Stimulated activated CD4-positive, alpha-beta T cell treated with anti-CD3 and anti-CD28 coated beads, Interleukin-1b, Interleukin-23, amount 100 ng/mL, for 4 hours (primary cell): ENCODE results near the gene ATP2B2.

ENCODE experiments used
- DNase-seq, 2 donors: peaks; one replicate each; pipeline ENCODE4 v3.0.0-alpha.2; 2020; ENCODE audit warnings: low read depth in 2 of 2

The ATP2B2 gene

DNA sequence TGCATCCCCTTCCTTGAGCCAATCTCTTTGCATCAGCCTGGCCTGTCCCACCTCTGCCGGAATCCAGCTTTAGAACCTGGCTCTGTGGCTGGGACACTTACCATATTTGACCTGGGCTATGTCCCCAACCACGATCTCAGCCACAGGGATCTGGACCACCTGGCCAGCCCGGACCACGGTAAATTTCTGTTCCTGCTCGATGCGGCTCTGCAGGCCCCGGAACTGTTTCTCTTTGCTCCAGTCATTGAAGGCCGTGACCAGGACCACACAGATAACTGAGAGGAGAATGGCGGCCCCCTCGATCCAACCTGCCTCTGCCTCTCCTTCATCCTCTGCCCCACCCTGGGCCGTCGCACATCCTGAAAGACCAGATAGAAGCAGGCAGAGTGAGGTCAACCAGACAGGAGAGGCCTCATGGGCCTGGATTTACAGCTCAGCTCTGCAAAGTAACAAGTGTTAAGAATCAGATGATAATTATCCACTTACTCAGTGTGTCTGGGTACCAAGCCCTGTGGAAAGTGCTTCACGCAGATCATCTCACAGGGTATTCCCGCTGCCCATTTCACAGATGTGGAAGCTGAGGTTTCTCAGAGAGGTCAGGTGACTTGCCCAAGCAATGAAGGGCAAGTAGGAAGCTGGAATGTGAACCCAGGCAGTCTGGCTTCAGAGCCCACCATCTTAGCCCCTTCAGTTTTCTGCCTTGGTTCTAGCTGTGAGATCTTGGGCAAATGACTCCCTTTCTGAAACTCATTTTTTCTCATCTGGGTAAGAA lies 103.2 kb downstream of the ATP2B2 start:
- no peak for DNase-seq

DNA sequence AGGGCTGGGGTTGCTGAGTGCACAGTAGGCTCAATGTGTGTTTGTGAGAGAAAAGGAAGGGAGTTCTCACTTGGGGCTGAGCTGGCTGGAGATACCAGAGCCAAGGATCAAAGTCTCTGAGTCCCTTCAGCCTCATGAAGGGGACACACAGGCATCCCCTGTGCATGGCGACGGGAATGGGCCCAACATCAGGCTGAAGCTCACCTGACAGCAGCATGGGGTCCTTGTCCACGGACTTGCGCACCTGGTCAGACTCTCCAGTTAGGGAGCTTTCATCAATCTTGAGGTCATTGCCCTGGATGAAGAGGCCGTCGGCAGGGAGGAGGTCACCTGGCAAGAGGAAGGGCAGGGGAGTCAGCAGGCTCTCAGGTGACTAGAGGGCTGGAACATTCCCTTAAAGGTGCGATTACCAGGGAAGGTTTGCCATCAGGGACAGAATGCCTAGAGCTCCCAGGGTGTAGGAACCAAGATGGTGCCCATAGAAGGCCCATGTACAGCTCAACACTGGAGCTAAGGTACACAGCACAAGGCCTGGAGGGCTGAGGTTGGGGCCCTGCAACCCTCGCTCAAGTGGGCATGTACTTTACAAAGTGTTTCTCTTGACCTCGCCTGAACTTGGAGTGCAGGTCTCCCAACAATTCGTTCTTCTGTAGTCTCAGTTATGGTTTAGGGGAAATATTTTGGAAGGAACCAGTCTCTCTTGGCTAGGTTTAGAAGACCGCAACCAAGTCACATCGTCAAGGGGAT lies 104.5 kb downstream of the ATP2B2 start:
- DNase-seq = no peak

DNA sequence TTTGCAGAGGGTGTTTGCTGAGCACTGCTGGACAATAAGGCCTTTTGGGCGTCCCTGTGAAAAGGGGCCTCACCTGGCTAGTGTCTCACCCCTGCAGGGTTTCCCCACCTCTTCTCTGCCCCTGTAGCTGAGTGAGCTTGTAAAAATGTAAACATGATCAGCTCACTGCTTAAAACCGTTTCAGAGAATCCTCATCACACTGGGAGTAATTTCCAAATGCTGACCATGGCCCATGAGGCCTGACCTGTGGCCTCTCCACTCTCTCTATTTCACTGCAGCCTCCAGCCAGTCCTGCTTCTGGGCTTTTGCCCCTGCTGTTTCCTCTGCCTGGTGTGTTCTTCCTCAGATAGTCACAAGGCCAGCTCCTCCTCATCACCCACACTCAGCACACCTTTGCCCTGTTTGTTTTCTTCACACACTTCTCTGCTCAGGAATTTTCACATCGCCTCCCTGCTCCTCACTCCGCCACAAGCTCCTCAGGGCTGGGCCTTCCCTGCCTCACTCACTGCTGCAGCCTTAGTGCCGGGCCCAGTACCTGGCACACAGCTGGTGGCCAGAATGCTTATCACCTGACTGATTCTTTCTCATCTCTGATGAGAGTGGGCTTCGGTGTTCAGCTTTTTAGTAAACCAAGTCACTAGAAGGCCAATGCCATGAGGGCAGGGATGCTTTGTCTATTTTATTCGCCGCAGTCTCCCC lies 105.2 kb downstream of the ATP2B2 start:
- no peak for DNase-seq

DNA sequence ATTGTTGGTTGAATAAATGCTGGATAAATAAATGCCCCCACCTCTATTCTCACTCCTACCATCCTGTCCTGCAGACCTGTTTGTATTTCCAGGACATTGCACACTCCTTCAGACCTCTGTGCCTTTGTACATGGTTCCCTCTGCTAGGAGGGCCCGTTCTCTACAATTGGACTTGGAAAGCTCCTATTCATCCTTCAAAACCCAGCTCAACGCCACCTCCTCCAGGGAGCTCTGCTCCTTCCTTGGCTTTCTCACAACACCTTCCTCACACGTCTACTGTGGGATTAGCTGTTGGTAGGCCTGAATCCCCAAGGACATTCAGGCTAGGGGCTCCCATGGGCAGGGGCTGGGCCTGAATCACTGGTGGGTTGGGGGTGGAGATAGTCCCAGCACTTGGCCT lies 105.8 kb downstream of the ATP2B2 start:
- no peak for DNase-seq

DNA sequence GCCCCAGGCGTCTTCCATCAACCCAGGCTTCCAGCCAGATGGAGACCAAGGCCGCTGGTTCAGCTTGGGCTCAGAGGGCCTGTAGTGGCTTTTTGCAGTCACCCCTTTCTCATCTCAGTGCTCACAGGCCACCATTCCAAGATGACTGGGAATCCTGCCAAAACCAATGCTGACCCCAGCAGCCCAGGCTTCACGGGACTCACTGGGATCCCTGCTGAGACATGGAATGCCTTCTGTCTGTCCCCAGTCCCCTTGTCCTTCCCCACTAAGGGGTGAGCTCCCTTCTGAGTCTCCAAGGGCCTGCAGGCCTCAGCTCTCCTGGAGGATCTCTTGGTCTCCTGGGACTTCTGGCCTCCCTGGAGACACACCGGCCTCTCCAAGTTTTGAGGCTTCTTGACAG lies 107.0 kb downstream of the ATP2B2 start:
- DNase-seq = no peak

DNA sequence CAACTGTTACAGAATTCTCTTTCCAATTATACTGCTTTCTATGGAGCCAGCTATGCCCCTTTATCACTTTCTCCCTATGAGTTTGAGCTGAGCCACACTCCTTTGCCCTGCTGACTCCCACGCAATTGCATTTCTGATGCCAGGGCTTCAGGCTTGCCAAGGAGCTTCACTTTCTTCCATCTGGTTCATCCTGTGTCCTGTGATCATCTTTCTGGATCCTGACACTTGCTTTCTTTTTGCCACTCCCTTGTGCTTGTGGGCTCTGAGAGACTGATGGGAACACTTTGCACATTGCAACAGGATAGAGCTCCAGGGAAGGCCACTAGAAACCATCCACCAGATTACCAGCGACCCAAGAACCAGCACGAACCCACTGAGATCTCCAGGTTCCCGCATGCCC lies 107.5 kb downstream of the ATP2B2 start:
- DNase-seq = no peak

DNA sequence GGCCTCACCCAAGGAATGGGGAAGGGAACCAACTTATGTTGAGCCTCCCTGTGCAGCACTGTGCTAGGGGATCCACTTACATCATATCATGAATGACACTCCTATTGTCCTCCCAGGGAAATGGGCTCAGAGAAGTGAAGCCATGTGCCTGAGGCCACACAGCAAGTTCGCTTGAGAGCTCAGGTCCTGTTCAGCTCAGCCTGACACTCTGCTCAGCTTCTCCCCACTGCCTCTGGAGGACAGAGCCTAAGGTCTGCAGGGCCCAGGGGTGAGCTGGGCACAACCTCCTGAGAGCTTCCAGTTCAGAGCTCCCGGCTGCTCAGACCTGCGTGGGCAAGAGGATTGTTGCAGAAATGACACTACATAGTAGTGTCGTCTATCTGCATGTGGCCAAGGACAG lies 108.5 kb downstream of the ATP2B2 start:
- DNase-seq = no peak

DNA sequence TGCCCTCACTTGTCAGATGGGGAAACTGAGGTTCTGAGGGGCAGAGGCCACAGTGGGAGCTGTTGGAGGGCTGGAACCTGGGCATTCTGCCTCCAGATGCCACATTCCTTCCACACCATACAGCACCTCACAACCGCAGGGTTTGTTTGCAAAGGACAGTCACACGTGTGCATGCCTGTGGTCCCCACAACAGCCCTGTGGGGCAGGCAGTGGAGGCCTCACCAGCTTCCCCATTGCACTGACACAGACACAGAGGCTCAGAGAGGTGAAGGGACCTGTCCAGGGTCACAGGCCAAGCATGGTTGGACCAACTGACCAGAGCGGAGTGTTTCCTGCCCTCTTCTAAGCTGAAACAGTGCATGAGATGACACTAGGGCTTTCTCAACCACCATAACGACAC lies 109.3 kb downstream of the ATP2B2 start:
- no peak for DNase-seq

DNA sequence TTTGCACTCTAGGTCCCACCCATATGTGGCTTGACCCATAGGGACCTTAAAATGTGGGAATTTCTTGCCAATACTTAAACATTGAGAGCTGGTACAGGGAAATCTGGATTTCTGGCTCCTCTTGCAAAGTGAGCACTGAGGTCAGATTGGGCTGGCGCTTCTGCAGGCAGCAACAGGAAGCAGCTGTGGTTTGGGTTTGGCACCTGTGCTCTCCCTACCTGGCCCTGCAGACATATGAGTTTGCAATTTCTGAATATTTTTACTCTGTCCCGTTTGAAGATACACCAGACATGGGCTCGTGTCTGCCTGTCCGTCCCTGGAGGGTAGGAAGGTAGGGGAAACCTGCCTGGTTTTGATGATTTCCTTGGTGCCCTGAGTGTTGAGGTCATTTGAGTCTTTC lies 109.7 kb downstream of the ATP2B2 start:
- peak in 1 of 2 donors; percentile 18 for DNase-seq

DNA sequence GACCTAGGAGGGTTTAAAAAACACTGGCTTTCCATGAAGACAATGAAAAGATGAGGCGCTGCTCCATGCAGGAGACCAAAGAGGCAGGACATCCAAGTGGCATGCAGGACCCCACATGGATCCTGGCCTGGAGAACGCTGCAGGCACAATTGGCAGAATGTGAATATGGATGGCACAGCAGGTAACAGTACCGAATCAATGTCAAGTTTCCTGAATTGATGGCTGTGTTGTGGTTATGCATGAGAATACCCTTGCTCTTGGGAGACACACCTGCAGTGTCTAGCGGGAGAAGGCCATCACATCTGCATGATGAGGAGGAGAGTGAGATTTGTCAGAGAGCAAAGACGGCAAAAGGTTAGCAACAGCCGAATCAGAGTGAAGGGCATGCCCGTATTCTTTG lies 110.2 kb downstream of the ATP2B2 start:
- DNase-seq = no peak

DNA sequence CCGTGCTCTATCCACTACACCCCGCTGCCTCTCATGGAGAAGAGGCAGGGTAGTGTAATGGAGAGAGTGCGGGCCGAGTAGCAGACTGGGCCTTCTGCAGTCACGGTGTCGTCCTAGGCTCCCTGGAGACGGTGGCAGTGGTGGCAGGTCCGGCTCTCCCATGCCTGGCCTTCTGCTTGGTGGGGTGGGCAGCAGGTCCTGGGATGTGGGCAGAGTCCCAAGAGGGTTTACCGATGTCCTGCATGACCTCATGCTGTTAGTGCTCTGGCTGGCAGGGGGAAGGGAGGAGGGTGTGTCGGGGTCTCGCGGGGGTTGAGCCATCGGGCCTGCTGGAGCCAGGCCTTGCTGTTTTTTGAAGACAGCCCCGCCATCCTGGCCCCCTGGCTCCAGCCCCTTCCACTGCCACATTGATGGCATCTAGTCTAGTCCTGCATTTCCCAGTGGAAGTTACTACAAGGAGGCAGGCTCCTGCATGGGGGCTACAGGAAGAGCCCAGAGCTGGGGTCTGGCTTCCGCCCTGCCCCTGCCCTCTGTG lies 110.8 kb downstream of the ATP2B2 start:
- DNase-seq = no peak

DNA sequence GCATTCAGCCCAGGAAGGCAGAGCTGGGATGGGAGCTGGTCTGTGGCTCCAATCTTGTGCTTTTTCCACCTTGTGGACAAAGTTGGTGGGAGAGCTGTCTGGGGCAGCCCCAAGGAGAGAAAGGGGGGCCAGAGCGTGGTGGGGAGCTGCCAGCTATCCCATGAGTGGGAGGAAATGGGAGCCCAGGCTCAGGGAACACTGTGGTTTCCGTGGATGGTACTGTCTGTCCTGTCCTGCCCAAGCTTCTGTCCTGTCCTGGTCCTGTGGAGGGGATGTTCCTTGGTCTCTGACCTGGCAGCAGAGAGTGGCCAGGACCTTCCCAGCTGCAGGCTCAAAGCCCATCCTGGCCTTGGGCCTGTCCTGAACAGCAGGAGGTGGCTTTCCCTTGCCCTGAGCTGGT lies 111.9 kb downstream of the ATP2B2 start:
- no peak for DNase-seq

DNA sequence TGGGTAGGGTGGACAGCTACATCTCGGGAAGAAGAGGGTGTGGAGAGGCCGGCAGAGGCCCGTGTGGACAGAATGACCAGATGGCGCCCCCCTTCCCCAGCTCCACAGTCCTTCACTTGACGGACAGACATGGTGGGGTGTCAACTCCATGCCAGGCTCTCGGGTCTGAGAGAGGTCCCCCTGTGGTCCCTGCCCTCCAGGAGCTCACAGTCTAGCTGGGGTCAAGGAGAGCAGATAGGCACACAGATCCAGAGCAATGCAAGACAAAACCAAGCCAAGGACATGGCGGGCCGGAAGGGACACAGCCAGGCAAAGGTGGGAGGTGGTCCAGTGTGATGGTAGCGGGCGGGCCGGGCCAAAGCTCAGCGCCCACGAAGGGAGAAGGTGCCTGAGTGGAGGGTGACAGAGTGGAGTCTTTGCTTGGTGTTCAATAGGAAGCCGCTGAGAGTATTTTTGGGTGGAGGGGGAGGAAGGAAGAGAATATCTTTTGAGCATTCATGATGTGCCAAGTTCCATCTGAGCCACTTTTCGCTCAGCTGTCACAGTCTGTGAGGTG lies 112.4 kb downstream of the ATP2B2 start:
- no peak for DNase-seq

DNA sequence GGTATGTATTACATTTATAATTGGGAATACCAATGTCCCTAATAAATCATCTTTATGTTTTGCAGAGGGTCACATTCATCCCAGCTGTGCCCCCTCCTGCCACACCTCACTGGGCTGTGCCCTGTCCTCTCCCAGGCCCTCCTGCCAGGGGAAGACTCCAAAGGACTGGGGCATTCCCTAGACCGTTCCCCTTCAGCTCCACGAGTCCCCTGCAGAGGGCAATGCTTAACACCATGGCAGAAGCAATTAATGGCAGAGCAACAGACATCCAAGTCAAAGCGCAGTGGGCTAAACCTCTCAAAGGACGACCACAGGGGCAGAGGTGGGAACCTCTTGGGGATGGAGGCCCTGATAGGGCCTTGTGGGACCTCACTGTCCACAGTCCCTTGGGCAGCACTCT lies 113.1 kb downstream of the ATP2B2 start:
- DNase-seq = no peak

DNA sequence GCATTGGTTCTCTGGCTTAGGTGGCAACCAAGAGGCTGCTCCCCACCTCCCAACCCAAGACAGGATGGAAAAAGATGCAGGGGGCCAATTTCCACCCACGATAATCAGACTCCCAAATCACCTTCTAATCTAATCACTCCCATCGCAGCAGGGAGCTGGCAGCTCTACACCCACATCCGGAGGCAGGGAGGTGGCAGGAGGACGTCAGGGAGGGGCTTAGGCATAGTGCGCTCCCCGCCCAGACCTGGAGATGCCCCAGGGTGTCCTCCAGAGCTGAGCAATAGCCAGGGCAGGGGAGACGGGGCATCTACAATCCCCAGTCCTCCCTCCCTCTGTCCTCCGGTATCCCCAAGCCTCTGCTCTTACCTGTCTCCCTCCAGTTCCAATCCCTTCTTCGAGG lies 114.0 kb downstream of the ATP2B2 start:
- no peak for DNase-seq

DNA sequence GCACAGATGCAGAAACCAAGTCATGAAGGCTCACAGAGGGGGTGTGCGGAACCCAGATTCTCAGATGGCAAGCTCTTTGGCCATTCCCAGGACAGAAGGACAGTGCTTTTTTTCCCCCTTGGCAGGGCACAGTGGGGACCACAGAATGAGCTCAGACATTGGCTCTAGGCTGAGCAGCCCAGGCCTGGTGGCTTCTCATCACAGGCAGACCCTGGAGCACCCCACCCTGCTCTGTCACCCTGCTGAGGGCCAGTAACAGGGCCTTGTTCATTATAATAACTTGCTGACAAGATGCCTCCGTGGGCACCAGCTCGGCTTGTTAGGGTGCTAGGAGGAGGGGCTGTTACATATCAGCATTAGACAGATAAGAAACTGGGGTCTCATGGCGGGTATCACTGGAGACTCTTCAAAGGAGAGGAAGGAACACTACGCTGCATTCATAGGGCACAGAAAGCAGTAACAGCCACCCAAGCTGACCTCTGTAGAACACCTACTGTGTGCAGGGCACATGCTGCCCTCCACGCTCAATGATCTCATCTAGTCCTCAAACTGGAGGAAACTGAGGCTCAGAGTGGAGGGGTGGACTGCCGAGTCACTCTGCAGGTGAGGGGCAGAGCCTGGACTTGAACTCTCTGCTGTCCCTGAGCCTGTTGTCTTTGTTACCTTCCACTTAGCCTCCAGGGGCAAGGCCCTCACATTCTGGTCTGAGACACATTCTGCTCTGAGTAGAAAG lies 114.6 kb downstream of the ATP2B2 start:
- DNase-seq = no peak

DNA sequence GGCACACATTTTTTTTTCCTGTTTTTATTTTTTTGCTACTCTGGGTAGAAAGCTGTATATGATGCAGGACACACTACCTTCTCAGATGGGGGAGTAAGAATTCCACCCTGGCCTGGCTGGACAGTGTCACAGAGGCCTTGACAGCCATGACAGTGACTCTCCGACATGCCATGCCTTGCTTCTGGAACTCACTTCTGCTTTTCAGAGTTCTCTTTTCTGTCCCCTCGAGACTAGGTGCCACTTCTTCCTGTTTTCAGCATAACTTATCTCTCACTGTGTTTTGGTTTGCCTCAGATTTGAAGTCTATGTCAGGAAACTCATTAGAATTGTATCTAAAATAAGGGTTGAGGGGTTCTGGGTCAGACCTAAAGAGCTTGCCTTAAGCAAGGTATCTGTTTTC lies 115.4 kb downstream of the ATP2B2 start:
- no peak for DNase-seq

DNA sequence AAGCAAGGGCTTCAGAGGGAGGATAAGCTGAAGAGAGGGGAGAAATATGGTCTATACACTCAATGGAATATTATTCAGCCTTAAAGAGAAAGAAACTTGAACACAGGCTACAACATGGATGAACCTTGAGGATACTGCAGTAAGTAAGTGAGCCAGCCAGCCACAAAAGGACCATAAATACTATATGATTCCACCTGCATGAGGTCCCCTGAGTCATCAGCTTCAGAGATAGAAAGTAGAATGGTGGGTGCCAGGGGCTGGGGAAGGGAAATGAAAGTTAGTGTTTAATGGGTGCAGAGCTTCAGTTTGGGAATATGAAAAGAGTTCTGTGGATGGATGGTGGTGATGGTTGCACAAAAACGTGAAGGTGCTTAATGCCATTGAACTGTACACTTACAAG lies 116.0 kb downstream of the ATP2B2 start:
- DNase-seq = no peak

DNA sequence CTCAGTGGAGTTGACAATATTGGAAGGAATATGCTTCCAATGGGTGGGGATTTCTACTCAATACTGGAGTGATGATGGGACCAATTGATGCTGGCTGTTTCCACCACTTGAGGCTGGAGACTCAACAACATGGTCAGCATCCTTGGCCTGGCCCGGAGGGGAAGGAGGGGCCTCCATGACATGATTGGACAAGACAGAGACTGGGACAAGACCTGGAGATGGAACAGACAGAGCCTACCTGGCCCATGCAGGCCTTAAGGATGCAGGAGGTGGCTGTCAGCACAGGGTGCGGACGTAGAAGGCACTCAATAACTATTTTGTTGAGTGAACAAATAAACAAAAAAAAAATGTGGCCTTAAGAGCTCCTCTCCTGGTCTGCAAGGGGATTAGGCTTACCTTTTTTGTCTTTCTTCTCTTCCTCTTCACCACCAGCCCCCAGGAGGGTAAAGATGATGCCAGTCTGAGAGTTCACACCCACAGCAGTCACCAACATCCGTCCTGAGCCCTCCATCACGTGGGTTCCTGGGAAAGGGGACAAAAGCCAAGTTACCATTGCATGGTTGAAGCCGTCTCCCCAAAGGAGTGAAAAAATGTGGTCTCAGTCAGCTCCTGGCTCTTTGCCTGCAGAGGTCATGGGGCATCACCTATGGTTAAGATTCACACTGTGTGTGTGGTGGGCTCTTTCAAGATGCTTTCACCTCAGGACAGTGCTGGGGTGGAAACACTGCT lies 117.3 kb downstream of the ATP2B2 start:
- no peak for DNase-seq

DNA sequence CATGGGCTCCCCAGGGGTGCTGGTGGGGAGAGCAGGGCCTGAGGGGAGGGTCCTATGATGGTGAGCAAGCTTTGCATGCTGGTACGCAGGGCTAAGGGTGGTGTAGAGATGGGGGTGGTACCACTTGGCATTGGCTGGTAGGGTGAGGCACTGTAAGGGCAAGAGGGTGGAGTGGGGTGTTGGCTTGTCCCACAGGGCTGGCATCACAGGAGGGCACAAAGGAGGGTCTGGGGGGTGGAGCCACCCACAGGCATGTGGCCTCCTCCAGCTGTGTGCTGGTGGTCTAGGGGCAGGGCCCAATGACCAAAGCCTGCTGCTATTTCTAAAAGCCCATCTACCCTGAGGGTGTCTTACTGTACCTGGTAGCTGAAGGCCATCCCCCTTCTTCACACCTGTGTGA lies 119.3 kb downstream of the ATP2B2 start:
- no peak for DNase-seq
